Liver (tissue), 3 donors: Measurements from ENCODE around the gene TRIM15.

ENCODE experiments used
- CTCF ChIP-seq: fragments of 150-350 bp; IDR thresholded peaks from 2 replicates; pipeline ENCODE4 v1.5.1; 2017; ENCODE audit warnings: improper control_type of control experiment, low read depth, low read length; ENCODE audit not compliant: missing input control
- EGR1 ChIP-seq, 2 donors: IDR thresholded peaks; 2 replicates each; pipeline ENCODE4 v1.6.1; 2016 to 2018; ENCODE audit warnings: antibody characterized with exemption in 2 of 2, low read depth in 2 of 2
- MAX ChIP-seq: IDR thresholded peaks from 2 replicates; pipeline ENCODE4 v1.6.1; 2016; ENCODE audit warnings: antibody characterized with exemption
- RAD21 ChIP-seq, 2 donors: IDR thresholded peaks; 2 replicates each; pipeline ENCODE4 v1.6.1; 2016; ENCODE audit warnings: antibody characterized with exemption in 2 of 2, mild to moderate bottlenecking in 2 of 2
- TAF1 ChIP-seq: conservative IDR thresholded peaks from 2 replicates; pipeline ENCODE4 v1.6.1; 2016; ENCODE audit warnings: antibody characterized with exemption, mild to moderate bottlenecking
- YY1 ChIP-seq: IDR thresholded peaks from 2 replicates; pipeline ENCODE4 v1.6.1; 2016; ENCODE audit warnings: antibody characterized with exemption, mild to moderate bottlenecking
- ZBTB33 ChIP-seq: IDR thresholded peaks from 2 replicates; pipeline ENCODE4 v1.6.1; 2016; ENCODE audit warnings: antibody characterized with exemption
- donor health status: healthy.
- donor health status: healthy.

- TF ChIP-seq YY1 (no peak), CTCF (no peak), EGR1 (IDR thresholded peaks at IDR 0.05; ENCODE audit: low read depth in 2 of 2) (no peak), RAD21 (IDR thresholded peaks at IDR 0.05) (no peak), MAX (no peak), ZBTB33 (no peak), TAF1 (no peak)
Observed at GRCh38 chr6:30130179-30130679, 33.1 kb upstream of the TRIM15 start.
